Spleen (tissue), 11 donors: ENCODE measurements around the gene TPM1. TPM values are rescaled to one million over a fixed set of nuclear protein-coding genes. Genes with fewer than 3 reads are reported as not detected.

Experiments used
- DNase-seq: peaks from one replicate; pipeline ENCODE4 v3.0.0-alpha.2; 2020
- H3K27ac ChIP-seq, 8 donors: fragments of 200-600 bp; sonication (generic) in 7 of 8; 1 replicate in 4 of 8; 2 replicates in 4 of 8; pipeline versions ENCODE4 v1.5.0 to v1.8.0; 2016 to 2021; ENCODE audit warnings: inconsistent platforms in 4 of 8, mild to moderate bottlenecking in 4 of 8, moderate library complexity in 1 of 8
- H3K27me3 ChIP-seq, 7 donors: fragments of 200-600 bp; sonication (generic) in 6 of 7; replicated peaks in 1 of 7; 1 replicate in 4 of 7; 2 replicates in 3 of 7; pipeline versions ENCODE4 v1.5.0 to v1.8.0; 2016 to 2021; ENCODE audit warnings: inconsistent platforms in 3 of 7, mild to moderate bottlenecking in 1 of 7
- H3K36me3 ChIP-seq, 6 donors: fragments of 200-600 bp; sonication (generic) in 5 of 6; 1 replicate in 4 of 6; 2 replicates in 2 of 6; pipeline versions ENCODE4 v1.5.0 to v1.8.0; 2016 to 2021; ENCODE audit warnings: inconsistent platforms in 2 of 6
- H3K4me1 ChIP-seq, 6 donors: fragments of 200-600 bp; sonication (generic) in 5 of 6; 1 replicate in 3 of 6; 2 replicates in 3 of 6; pipeline versions ENCODE4 v1.5.0 to v1.8.0; 2016 to 2021; ENCODE audit warnings: inconsistent platforms in 3 of 6
- H3K4me3 ChIP-seq, 8 donors: fragments of 200-600 bp; sonication (generic) in 7 of 8; 1 replicate in 4 of 8; 2 replicates in 4 of 8; pipeline versions ENCODE4 v1.5.0 to v1.8.0; 2016 to 2021; ENCODE audit warnings: inconsistent platforms in 4 of 8, mild to moderate bottlenecking in 4 of 8, moderate library complexity in 2 of 8
- H3K9me3 ChIP-seq, 8 donors: fragments of 200-600 bp; sonication (generic) in 7 of 8; 1 replicate in 4 of 8; 2 replicates in 4 of 8; pipeline versions ENCODE4 v1.5.0 to v1.8.0; 2016 to 2021; ENCODE audit warnings: inconsistent platforms in 4 of 8
- POLR2A ChIP-seq, 3 donors: fragments of 450-650 bp; IDR thresholded peaks; one replicate each; pipeline ENCODE4 v1.5.1; 2017; ENCODE audit warnings: antibody characterized with exemption in 3 of 3, mild to moderate bottlenecking in 1 of 3
- POLR2AphosphoS5 ChIP-seq, 3 donors: sonication (generic); formaldehyde crosslinking; IDR thresholded peaks; one replicate each; pipeline ENCODE4 v1.5.1; 2017; ENCODE audit warnings: antibody characterized with exemption in 3 of 3
- WGBS, 5 donors: extraction: QIAGEN DNeasy Blood & Tissue Kit in 3 of 5; methylation state at CpG; one replicate each; pipeline versions ENCODE4 v1.1.5 to v1.1.7; 2013 to 2018; 5-methylcytosine and 5-hydroxymethylcytosine counted together
- intact Hi-C: fragments of 100-400 bp; cut with DNase I; formaldehyde crosslinking; loops from one replicate; pipeline ENCODE4 v1.15.0; 2023; ENCODE audit warnings: low total_unique reads
- polyA plus RNA-seq, 3 donors: library from polyadenylated mRNA; stranded (reverse); fragments of 200-250 nt; gene quantifications; one replicate each; pipeline ENCODE4 v1.2.1, GENCODE V29; 2013
- total RNA-seq, 7 donors: library from RNA; depleted of rRNA in 3 of 7; stranded (reverse); fragments of >200 nt in 3 of 7; fragmentation: NEBNext Ultra II Directional in 4 of 7; extraction: Animal tissue kit (Norgen Biotek cat#: 25700) in 4 of 7; gene quantifications; one replicate each; pipeline versions ENCODE4 v1.1.0 to v1.2.1, GENCODE V29; 2016 to 2021
- TF ChIP-seq, protein P1 (sequence below), 11 experiments: fragments of 200-600 bp in 7 of 11; fragments of 450-650 bp in 4 of 11; sonication (generic) in 4 of 11; IDR thresholded peaks in 8 of 11; conservative IDR thresholded peaks in 3 of 11; 1 replicate in 7 of 11; 2 replicates in 4 of 11; pipeline versions ENCODE4 v1.4.0 to v1.8.0; 2016 to 2021; ENCODE audit warnings: antibody characterized with exemption in 11 of 11, inconsistent platforms in 4 of 11, mild to moderate bottlenecking in 1 of 11
- donor health status: healthy with polysubstance abuse.
- donor health status: DM: no; HTN: no; CAD: no; lungs with moderate emphysema.
- donor health status: DM: no; HTN: no; CAD: no.
- donor health status: Bipolar disorder and iron deficiency.
- donor health status: healthy.
- donor health status: DM: no; HTN: no; CAD: no.
- donor health status: DM: yes; HTN: yes; CAD: no.

TPM1 gene
- total and polyA plus RNA-seq, 10 donors: 70.6 to 317 (median 123) TPM

- Histone ChIP-seq H3K9me3 (no peaks in the 10 kb centered on the region), H3K36me3 (no peaks in the 10 kb centered on the region), H3K4me1 (no peaks in the 10 kb centered on the region), H3K27ac (no peak overlapping the region), H3K27me3 (peaks cover 0 to 4% (median 0%) of the 10 kb centered on the region in 7 donors), H3K4me3 (no peak overlapping the region)
- intact Hi-C loops: no loop called here
- DNase-seq: no peak
- WGBS, 5 donors: 72 to 85% (median 77%) methylated on average over 6 to 9 of the region's 9 CpGs
- TF ChIP-seq, protein P1, sequence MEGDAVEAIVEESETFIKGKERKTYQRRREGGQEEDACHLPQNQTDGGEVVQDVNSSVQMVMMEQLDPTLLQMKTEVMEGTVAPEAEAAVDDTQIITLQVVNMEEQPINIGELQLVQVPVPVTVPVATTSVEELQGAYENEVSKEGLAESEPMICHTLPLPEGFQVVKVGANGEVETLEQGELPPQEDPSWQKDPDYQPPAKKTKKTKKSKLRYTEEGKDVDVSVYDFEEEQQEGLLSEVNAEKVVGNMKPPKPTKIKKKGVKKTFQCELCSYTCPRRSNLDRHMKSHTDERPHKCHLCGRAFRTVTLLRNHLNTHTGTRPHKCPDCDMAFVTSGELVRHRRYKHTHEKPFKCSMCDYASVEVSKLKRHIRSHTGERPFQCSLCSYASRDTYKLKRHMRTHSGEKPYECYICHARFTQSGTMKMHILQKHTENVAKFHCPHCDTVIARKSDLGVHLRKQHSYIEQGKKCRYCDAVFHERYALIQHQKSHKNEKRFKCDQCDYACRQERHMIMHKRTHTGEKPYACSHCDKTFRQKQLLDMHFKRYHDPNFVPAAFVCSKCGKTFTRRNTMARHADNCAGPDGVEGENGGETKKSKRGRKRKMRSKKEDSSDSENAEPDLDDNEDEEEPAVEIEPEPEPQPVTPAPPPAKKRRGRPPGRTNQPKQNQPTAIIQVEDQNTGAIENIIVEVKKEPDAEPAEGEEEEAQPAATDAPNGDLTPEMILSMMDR (IDR thresholded peaks at IDR 0.05 in 8 of 11, conservative IDR thresholded peaks at IDR 0.05 in 3 of 11): no peak
- TF ChIP-seq POLR2A (IDR thresholded peaks at IDR 0.05): no peak
- no peak for TF ChIP-seq POLR2AphosphoS5 (IDR thresholded peaks at IDR 0.05)
These were observed 22.9 kb upstream of the TPM1 start for GRCh38 chr15:63019511-63020109.

- TF ChIP-seq POLR2AphosphoS5 (IDR thresholded peaks at IDR 0.05): no peak
- TF ChIP-seq POLR2A (IDR thresholded peaks at IDR 0.05): no peak
- TF ChIP-seq, protein P1 (IDR thresholded peaks at IDR 0.05 in 8 of 11, conservative IDR thresholded peaks at IDR 0.05 in 3 of 11): no peak
- intact Hi-C loops: no loop called here
- no peak overlapping the region for H3K27ac ChIP-seq
These were observed 22.4 kb upstream of the TPM1 start for GRCh38 chr15:63020128-63020527.

DNA sequence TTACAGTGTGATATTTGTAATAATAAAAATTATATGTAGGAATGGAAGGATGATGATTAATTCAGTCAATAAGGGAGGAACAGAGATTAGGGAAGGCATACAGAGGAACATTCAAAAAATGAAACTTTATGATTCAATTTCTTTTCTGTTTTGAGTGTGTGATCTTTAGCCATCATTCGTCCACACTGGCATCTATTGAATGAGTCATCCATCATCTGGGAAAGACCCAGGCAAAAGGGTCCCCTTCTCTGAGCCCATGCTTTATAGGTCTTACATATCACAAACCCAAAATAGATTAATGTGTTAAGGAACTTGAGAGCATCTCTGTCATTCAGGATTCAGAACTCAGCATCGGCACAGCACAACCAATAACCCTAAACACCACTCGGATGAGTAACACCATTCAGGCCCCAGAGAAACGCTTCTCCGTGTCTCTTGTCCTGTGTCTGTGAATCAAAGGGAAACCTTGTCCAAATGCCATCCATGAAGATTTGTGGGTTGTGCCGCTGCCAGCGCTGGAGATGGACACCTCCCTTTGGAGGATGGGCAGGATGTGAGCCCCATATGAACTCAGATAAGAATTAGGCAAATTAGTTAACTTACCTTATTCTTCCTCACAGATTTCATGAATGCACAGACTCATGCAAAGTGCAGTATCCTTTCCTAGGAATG is 21.7 kb upstream of the TPM1 start:
- no peaks in the 10 kb centered on the region for H3K36me3 ChIP-seq
- TF ChIP-seq POLR2A (IDR thresholded peaks at IDR 0.05) (no peak), POLR2AphosphoS5 (IDR thresholded peaks at IDR 0.05) (no peak)
- TF ChIP-seq, protein P1 (IDR thresholded peaks at IDR 0.05 in 8 of 11, conservative IDR thresholded peaks at IDR 0.05 in 3 of 11): no peak
- no peak for DNase-seq
- H3K4me1 ChIP-seq: no peaks in the 10 kb centered on the region
- intact Hi-C loops: no loop called here
- H3K9me3 ChIP-seq: no peaks in the 10 kb centered on the region
- WGBS, 5 donors: 66 to 88% (median 84%) methylated on average over 6 to 7 of the region's 7 CpGs
- H3K4me3 ChIP-seq: no peak overlapping the region
- H3K27ac ChIP-seq: no peak overlapping the region
- H3K27me3 ChIP-seq: peaks cover 0 to 4% (median 0%) of the 10 kb centered on the region in 7 donors

More at GRCh38 chr15:63020128-63020527, 22.4 kb upstream of the TPM1 start:
- Histone ChIP-seq H3K4me1 (no peaks in the 10 kb centered on the region), H3K4me3 (no peak overlapping the region), H3K36me3 (no peaks in the 10 kb centered on the region), H3K27me3 (peaks cover 0 to 4% (median 0%) of the 10 kb centered on the region in 7 donors), H3K9me3 (no peaks in the 10 kb centered on the region)
- no peak for DNase-seq
- WGBS, 5 donors: 85 to 90% (median 87%) methylated on average over 3 of the region's 3 CpGs

DNA sequence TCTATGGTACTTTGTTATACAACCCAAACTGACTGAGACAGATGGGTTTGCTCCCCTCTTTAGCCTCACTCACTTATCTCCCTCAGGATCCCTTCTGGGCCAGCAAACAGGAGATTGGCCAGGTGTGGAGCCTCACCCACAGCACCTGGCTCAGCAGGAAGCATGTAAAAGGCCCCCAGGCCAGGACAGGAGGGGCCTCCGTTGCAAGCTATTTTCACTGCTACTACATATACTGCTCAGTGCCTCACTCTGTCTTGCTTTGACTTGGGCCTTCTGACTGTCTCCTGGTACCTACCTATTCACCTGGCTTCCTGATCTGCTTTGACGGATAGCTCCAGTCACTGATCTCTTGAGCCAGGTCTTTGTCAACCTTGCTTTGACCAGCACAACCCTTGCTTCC is 20.4 kb upstream of the TPM1 start:
- H3K27ac ChIP-seq: no peak overlapping the region
- no peak overlapping the region for H3K4me3 ChIP-seq
- intact Hi-C loops: no loop called here
- no peak for DNase-seq
- TF ChIP-seq, protein P1 (IDR thresholded peaks at IDR 0.05 in 8 of 11, conservative IDR thresholded peaks at IDR 0.05 in 3 of 11): no peak
- TF ChIP-seq POLR2A (IDR thresholded peaks at IDR 0.05) (no peak), POLR2AphosphoS5 (IDR thresholded peaks at IDR 0.05) (no peak)
- peaks cover 0 to 4% (median 0%) of the 10 kb centered on the region in 7 donors for H3K27me3 ChIP-seq
- no peaks in the 10 kb centered on the region for H3K9me3 ChIP-seq
- 89 to 92% (median 90%) methylated on average over 2 of the region's 2 CpGs for WGBS, 5 donors
- H3K36me3 ChIP-seq: no peaks in the 10 kb centered on the region
- no peaks in the 10 kb centered on the region for H3K4me1 ChIP-seq
